HUES6 (cell line): ENCODE data around the gene ACER2.

Experiments used
- H3K27ac ChIP-seq: 2 replicates; pipeline ENCODE4 v1.7.0; 2013; ENCODE audit warnings: low read depth, mild to moderate bottlenecking, low read length, inconsistent platforms
- H3K27me3 ChIP-seq: 2 replicates; pipeline ENCODE4 v1.6.1; 2013; ENCODE audit warnings: low read length; ENCODE audit not compliant: control insufficient read depth, insufficient read depth
- H3K36me3 ChIP-seq: 2 replicates; pipeline ENCODE4 v1.6.1; 2013; ENCODE audit warnings: low read length; ENCODE audit not compliant: control insufficient read depth, insufficient read depth
- H3K4me1 ChIP-seq: 2 replicates; pipeline ENCODE4 v1.6.1; 2013; ENCODE audit warnings: low read length; ENCODE audit not compliant: control insufficient read depth, insufficient read depth
- H3K4me3 ChIP-seq: 2 replicates; pipeline ENCODE4 v1.5.1; 2013; ENCODE audit warnings: low read depth, low read length
- H3K9ac ChIP-seq: one replicate; pipeline ENCODE4 v1.6.1; 2013; ENCODE audit warnings: mild to moderate bottlenecking, low read length
- H3K9me3 ChIP-seq: 2 replicates; pipeline ENCODE4 v1.6.1; 2013; ENCODE audit warnings: low read depth, low read length; ENCODE audit not compliant: control insufficient read depth, insufficient read depth

ACER2 gene

GRCh38 chr9:19486803-19487202, 78.0 kb downstream of the ACER2 start:
- H3K4me1 ChIP-seq = no peaks in the 10 kb centered on the region
- no peaks in the 10 kb centered on the region for H3K27me3 ChIP-seq
- no peak overlapping the region for H3K9ac ChIP-seq
- no peak overlapping the region for H3K4me3 ChIP-seq
- no peaks in the 10 kb centered on the region for H3K36me3 ChIP-seq
- H3K27ac ChIP-seq = no peak overlapping the region
- H3K9me3 ChIP-seq = no peaks in the 10 kb centered on the region

GRCh38 chr9:19488721-19489120, 79.9 kb downstream of the ACER2 start:
- H3K9me3 ChIP-seq = no peaks in the 10 kb centered on the region
- no peaks in the 10 kb centered on the region for H3K36me3 ChIP-seq
- no peak overlapping the region for H3K4me3 ChIP-seq
- no peak overlapping the region for H3K27ac ChIP-seq
- H3K9ac ChIP-seq = no peak overlapping the region
- H3K4me1 ChIP-seq = no peaks in the 10 kb centered on the region
- no peaks in the 10 kb centered on the region for H3K27me3 ChIP-seq

GRCh38 chr9:19490269-19490668, 81.5 kb downstream of the ACER2 start:
- no peaks in the 10 kb centered on the region for H3K27me3 ChIP-seq

GRCh38 chr9:19490828-19491227, 82.0 kb downstream of the ACER2 start:
- Histone ChIP-seq H3K27me3 (no peaks in the 10 kb centered on the region), H3K9ac (no peak overlapping the region), H3K4me3 (no peak overlapping the region), H3K4me1 (no peaks in the 10 kb centered on the region), H3K27ac (no peak overlapping the region), H3K9me3 (no peaks in the 10 kb centered on the region), H3K36me3 (no peaks in the 10 kb centered on the region)

More at GRCh38 chr9:19490269-19490668, 81.5 kb downstream of the ACER2 start:
- H3K9me3 ChIP-seq = no peaks in the 10 kb centered on the region
- no peak overlapping the region for H3K9ac ChIP-seq
- no peak overlapping the region for H3K4me3 ChIP-seq
- no peaks in the 10 kb centered on the region for H3K36me3 ChIP-seq
- no peaks in the 10 kb centered on the region for H3K4me1 ChIP-seq
- H3K27ac ChIP-seq = no peak overlapping the region

- H3K9ac ChIP-seq = no peak overlapping the region
- H3K27me3 ChIP-seq = no peaks in the 10 kb centered on the region
- H3K27ac ChIP-seq = no peak overlapping the region
- no peak overlapping the region for H3K4me3 ChIP-seq
- H3K4me1 ChIP-seq = no peaks in the 10 kb centered on the region
- H3K9me3 ChIP-seq = no peaks in the 10 kb centered on the region
- H3K36me3 ChIP-seq = no peaks in the 10 kb centered on the region
Measured at GRCh38 chr9:19492775-19493173, 84.0 kb downstream of the ACER2 start.

- no peak overlapping the region for H3K4me3 ChIP-seq
Measured at GRCh38 chr9:19493174-19493811, 84.5 kb downstream of the ACER2 start.

GRCh38 chr9:19493876-19494275, 85.1 kb downstream of the ACER2 start:
- Histone ChIP-seq H3K27ac (no peak overlapping the region), H3K4me3 (no peak overlapping the region), H3K36me3 (no peaks in the 10 kb centered on the region), H3K27me3 (no peaks in the 10 kb centered on the region), H3K9me3 (no peaks in the 10 kb centered on the region), H3K4me1 (no peaks in the 10 kb centered on the region), H3K9ac (no peak overlapping the region)

More at GRCh38 chr9:19493174-19493811, 84.5 kb downstream of the ACER2 start:
- H3K27me3 ChIP-seq = no peaks in the 10 kb centered on the region
- no peaks in the 10 kb centered on the region for H3K36me3 ChIP-seq
- H3K4me1 ChIP-seq = no peaks in the 10 kb centered on the region
- H3K27ac ChIP-seq = no peak overlapping the region
- no peaks in the 10 kb centered on the region for H3K9me3 ChIP-seq
- H3K9ac ChIP-seq = no peak overlapping the region

GRCh38 chr9:19495186-19496028, 86.6 kb downstream of the ACER2 start:
- no peaks in the 10 kb centered on the region for H3K9me3 ChIP-seq
- no peaks in the 10 kb centered on the region for H3K36me3 ChIP-seq
- no peak overlapping the region for H3K4me3 ChIP-seq
- H3K27ac ChIP-seq = no peak overlapping the region
- no peak overlapping the region for H3K9ac ChIP-seq
- no peaks in the 10 kb centered on the region for H3K4me1 ChIP-seq
- H3K27me3 ChIP-seq = no peaks in the 10 kb centered on the region

GRCh38 chr9:19496321-19497050, 87.7 kb downstream of the ACER2 start:
- Histone ChIP-seq H3K9me3 (no peaks in the 10 kb centered on the region), H3K9ac (no peak overlapping the region), H3K36me3 (no peaks in the 10 kb centered on the region), H3K27ac (no peak overlapping the region), H3K4me3 (no peak overlapping the region), H3K4me1 (no peaks in the 10 kb centered on the region), H3K27me3 (no peaks in the 10 kb centered on the region)

GRCh38 chr9:19497276-19497675, 88.5 kb downstream of the ACER2 start:
- H3K4me3 ChIP-seq = no peak overlapping the region
- H3K27me3 ChIP-seq = no peaks in the 10 kb centered on the region
- H3K4me1 ChIP-seq = no peaks in the 10 kb centered on the region
- H3K36me3 ChIP-seq = no peaks in the 10 kb centered on the region
- no peaks in the 10 kb centered on the region for H3K9me3 ChIP-seq
- H3K9ac ChIP-seq = no peak overlapping the region
- H3K27ac ChIP-seq = no peak overlapping the region

GRCh38 chr9:19498015-19498414, 89.2 kb downstream of the ACER2 start:
- Histone ChIP-seq H3K27me3 (no peaks in the 10 kb centered on the region), H3K36me3 (no peaks in the 10 kb centered on the region), H3K4me1 (no peaks in the 10 kb centered on the region), H3K27ac (no peak overlapping the region), H3K9me3 (no peaks in the 10 kb centered on the region), H3K4me3 (no peak overlapping the region), H3K9ac (no peak overlapping the region)
